ENCODE results near the gene SUZ12.

Gene SUZ12

GRCh38 chr17:32006957-32007462, 70.2 kb downstream of the SUZ12 start, which contains the start of gene LRRC37B (continued):
- TF ChIP-seq ZNF404 (tag by site-specific recombination; IDR thresholded peaks at IDR 0.05) (no peak), ZNF473 (tag by site-specific recombination; IDR thresholded peaks at IDR 0.05) (no peak), ZBTB17 (tag by site-specific recombination; IDR thresholded peaks at IDR 0.05) (peak; percentile 65), ZNF639 (tag by site-specific recombination; IDR thresholded peaks at IDR 0.05) (no peak), PRDM6 (tag by site-specific recombination; IDR thresholded peaks at IDR 0.05) (no peak), ZNF621 (tag by site-specific recombination; IDR thresholded peaks at IDR 0.05) (no peak), ZNF555 (tag by site-specific recombination; conservative IDR thresholded peaks at IDR 0.05) (no peak), ZNF394 (tag by site-specific recombination; IDR thresholded peaks at IDR 0.05; ENCODE audit: borderline replicate concordance) (no peak; the same call in 1 of the 2 replicates), ZNF2 (tag by site-specific recombination; IDR thresholded peaks at IDR 0.05) (peak; percentile 68), ZNF266 (tag by site-specific recombination; IDR thresholded peaks at IDR 0.05; ENCODE audit: low read depth) (no peak), ZNF354C (tag by site-specific recombination; IDR thresholded peaks at IDR 0.05; ENCODE audit: borderline replicate concordance, low read depth) (no peak), ZBTB8A (tag by site-specific recombination; IDR thresholded peaks at IDR 0.05) (peak; percentile 50), ZNF514 (tag by site-specific recombination; IDR thresholded peaks at IDR 0.05) (no peak), ZNF843 (tag by site-specific recombination; IDR thresholded peaks at IDR 0.05) (no peak), ZNF148 (tag by site-specific recombination; IDR thresholded peaks at IDR 0.05; ENCODE audit: borderline replicate concordance) (no peak), ZBTB20 (tag by site-specific recombination; IDR thresholded peaks at IDR 0.05) (peak; percentile 23; the same call in 1 of the 2 replicates), ZSCAN4 (tag by site-specific recombination; IDR thresholded peaks at IDR 0.05) (no peak), ZNF311 (tag by site-specific recombination; IDR thresholded peaks at IDR 0.05; ENCODE audit: borderline replicate concordance) (no peak), ZNF37A (tag by site-specific recombination; IDR thresholded peaks at IDR 0.05) (no peak)
- TF ChIP-seq, protein P1, sequence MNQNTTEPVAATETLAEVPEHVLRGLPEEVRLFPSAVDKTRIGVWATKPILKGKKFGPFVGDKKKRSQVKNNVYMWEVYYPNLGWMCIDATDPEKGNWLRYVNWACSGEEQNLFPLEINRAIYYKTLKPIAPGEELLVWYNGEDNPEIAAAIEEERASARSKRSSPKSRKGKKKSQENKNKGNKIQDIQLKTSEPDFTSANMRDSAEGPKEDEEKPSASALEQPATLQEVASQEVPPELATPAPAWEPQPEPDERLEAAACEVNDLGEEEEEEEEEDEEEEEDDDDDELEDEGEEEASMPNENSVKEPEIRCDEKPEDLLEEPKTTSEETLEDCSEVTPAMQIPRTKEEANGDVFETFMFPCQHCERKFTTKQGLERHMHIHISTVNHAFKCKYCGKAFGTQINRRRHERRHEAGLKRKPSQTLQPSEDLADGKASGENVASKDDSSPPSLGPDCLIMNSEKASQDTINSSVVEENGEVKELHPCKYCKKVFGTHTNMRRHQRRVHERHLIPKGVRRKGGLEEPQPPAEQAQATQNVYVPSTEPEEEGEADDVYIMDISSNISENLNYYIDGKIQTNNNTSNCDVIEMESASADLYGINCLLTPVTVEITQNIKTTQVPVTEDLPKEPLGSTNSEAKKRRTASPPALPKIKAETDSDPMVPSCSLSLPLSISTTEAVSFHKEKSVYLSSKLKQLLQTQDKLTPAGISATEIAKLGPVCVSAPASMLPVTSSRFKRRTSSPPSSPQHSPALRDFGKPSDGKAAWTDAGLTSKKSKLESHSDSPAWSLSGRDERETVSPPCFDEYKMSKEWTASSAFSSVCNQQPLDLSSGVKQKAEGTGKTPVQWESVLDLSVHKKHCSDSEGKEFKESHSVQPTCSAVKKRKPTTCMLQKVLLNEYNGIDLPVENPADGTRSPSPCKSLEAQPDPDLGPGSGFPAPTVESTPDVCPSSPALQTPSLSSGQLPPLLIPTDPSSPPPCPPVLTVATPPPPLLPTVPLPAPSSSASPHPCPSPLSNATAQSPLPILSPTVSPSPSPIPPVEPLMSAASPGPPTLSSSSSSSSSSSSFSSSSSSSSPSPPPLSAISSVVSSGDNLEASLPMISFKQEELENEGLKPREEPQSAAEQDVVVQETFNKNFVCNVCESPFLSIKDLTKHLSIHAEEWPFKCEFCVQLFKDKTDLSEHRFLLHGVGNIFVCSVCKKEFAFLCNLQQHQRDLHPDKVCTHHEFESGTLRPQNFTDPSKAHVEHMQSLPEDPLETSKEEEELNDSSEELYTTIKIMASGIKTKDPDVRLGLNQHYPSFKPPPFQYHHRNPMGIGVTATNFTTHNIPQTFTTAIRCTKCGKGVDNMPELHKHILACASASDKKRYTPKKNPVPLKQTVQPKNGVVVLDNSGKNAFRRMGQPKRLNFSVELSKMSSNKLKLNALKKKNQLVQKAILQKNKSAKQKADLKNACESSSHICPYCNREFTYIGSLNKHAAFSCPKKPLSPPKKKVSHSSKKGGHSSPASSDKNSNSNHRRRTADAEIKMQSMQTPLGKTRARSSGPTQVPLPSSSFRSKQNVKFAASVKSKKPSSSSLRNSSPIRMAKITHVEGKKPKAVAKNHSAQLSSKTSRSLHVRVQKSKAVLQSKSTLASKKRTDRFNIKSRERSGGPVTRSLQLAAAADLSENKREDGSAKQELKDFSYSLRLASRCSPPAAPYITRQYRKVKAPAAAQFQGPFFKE (tag by site-specific recombination; IDR thresholded peaks at IDR 0.05; ENCODE audit: borderline replicate concordance) = no peak
- TF ChIP-seq, protein P2, sequence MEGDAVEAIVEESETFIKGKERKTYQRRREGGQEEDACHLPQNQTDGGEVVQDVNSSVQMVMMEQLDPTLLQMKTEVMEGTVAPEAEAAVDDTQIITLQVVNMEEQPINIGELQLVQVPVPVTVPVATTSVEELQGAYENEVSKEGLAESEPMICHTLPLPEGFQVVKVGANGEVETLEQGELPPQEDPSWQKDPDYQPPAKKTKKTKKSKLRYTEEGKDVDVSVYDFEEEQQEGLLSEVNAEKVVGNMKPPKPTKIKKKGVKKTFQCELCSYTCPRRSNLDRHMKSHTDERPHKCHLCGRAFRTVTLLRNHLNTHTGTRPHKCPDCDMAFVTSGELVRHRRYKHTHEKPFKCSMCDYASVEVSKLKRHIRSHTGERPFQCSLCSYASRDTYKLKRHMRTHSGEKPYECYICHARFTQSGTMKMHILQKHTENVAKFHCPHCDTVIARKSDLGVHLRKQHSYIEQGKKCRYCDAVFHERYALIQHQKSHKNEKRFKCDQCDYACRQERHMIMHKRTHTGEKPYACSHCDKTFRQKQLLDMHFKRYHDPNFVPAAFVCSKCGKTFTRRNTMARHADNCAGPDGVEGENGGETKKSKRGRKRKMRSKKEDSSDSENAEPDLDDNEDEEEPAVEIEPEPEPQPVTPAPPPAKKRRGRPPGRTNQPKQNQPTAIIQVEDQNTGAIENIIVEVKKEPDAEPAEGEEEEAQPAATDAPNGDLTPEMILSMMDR (tag by site-specific recombination; IDR thresholded peaks at IDR 0.05) = peak; percentile 98
- TF ChIP-seq, protein P3, sequence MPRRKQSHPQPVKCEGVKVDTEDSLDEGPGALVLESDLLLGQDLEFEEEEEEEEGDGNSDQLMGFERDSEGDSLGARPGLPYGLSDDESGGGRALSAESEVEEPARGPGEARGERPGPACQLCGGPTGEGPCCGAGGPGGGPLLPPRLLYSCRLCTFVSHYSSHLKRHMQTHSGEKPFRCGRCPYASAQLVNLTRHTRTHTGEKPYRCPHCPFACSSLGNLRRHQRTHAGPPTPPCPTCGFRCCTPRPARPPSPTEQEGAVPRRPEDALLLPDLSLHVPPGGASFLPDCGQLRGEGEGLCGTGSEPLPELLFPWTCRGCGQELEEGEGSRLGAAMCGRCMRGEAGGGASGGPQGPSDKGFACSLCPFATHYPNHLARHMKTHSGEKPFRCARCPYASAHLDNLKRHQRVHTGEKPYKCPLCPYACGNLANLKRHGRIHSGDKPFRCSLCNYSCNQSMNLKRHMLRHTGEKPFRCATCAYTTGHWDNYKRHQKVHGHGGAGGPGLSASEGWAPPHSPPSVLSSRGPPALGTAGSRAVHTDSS (tag by site-specific recombination; IDR thresholded peaks at IDR 0.05) = no peak
